Smooth muscle cell (in vitro differentiated cells): ENCODE results near the gene LMX1B. TPM values are rescaled to one million over a fixed set of nuclear protein-coding genes. Genes with fewer than 3 reads are reported as not detected.

ENCODE experiments used
- DNase-seq: peaks from one replicate; lab custom pipeline; 2025; ENCODE audit not compliant: unreplicated experiment; lab: John Stamatoyannopoulos, UW
- H2AFZ ChIP-seq: fragments of 200-600 bp; sonication (generic); 2 replicates; pipeline ENCODE4 v1.6.0; 2016; ENCODE audit warnings: antibody characterized with exemption, low read depth, mild to moderate bottlenecking
- H3F3A ChIP-seq: fragments of 200-600 bp; sonication (generic); 2 replicates; pipeline ENCODE4 v1.6.0; 2017; ENCODE audit warnings: antibody characterized with exemption, low read depth
- H3K27ac ChIP-seq: fragments of 200-600 bp; sonication (generic); 2 replicates; pipeline ENCODE4 v1.5.1; 2016; ENCODE audit warnings: low read depth, mild to moderate bottlenecking
- H3K27me3 ChIP-seq: fragments of 200-600 bp; sonication (generic); 2 replicates; pipeline ENCODE4 v1.6.1; 2016; ENCODE audit warnings: low read depth, mild to moderate bottlenecking
- H3K36me3 ChIP-seq: fragments of 200-600 bp; sonication (generic); 2 replicates; pipeline ENCODE4 v1.5.1; 2016; ENCODE audit warnings: low read depth
- H3K4me1 ChIP-seq: fragments of 200-600 bp; sonication (generic); 2 replicates; pipeline ENCODE4 v1.5.1; 2016; ENCODE audit warnings: low read depth
- H3K4me2 ChIP-seq: fragments of 200-600 bp; sonication (generic); 2 replicates; pipeline ENCODE4 v1.6.0; 2016; ENCODE audit warnings: mild to moderate bottlenecking
- H3K4me3 ChIP-seq: fragments of 200-600 bp; sonication (generic); 2 replicates; pipeline ENCODE4 v1.5.1; 2016; ENCODE audit warnings: mild to moderate bottlenecking
- H3K79me2 ChIP-seq: fragments of 200-600 bp; sonication (generic); 2 replicates; pipeline ENCODE4 v1.6.0; 2016; ENCODE audit warnings: low read depth, mild to moderate bottlenecking
- H3K9ac ChIP-seq: fragments of 200-600 bp; sonication (generic); 2 replicates; pipeline ENCODE4 v1.6.0; 2016; ENCODE audit warnings: low read depth
- H3K9me3 ChIP-seq: fragments of 200-600 bp; sonication (generic); replicated peaks from 2 replicates; pipeline ENCODE4 v1.5.1; 2016; ENCODE audit warnings: low read depth
- H4K20me1 ChIP-seq: fragments of 200-600 bp; sonication (generic); 2 replicates; pipeline ENCODE4 v1.6.0; 2016; ENCODE audit warnings: low read depth
- WGBS: methylation state at CpG from one replicate; pipeline ENCODE4 v1.1.7; 2016; ENCODE audit warnings: low lambda C conversion rate; 5-methylcytosine and 5-hydroxymethylcytosine counted together
- polyA plus RNA-seq: library from polyadenylated mRNA; unstranded; fragments of >200 nt; fragmentation: Nextera tagmentation; extraction: Ambion mirVana; gene quantifications from 2 replicates; pipeline ENCODE4 v1.2.1, GENCODE V29; 2016
- total RNA-seq: library from RNA; depleted of rRNA; stranded (reverse); fragments of >200 nt; gene quantifications from 2 replicates; pipeline ENCODE4 v1.2.3, GENCODE V29; 2014
- TF ChIP-seq, protein P1 (sequence below): fragments of 200-600 bp; sonication (generic); IDR thresholded peaks from 2 replicates; pipeline ENCODE4 v1.5.1; 2017; ENCODE audit warnings: borderline replicate concordance, mild to moderate bottlenecking, antibody characterized with exemption; ENCODE audit not compliant: insufficient read depth, poor library complexity, severe bottlenecking

LMX1B gene
- total and polyA plus RNA-seq, 2 experiments from 2014 or later = not detected

DNA sequence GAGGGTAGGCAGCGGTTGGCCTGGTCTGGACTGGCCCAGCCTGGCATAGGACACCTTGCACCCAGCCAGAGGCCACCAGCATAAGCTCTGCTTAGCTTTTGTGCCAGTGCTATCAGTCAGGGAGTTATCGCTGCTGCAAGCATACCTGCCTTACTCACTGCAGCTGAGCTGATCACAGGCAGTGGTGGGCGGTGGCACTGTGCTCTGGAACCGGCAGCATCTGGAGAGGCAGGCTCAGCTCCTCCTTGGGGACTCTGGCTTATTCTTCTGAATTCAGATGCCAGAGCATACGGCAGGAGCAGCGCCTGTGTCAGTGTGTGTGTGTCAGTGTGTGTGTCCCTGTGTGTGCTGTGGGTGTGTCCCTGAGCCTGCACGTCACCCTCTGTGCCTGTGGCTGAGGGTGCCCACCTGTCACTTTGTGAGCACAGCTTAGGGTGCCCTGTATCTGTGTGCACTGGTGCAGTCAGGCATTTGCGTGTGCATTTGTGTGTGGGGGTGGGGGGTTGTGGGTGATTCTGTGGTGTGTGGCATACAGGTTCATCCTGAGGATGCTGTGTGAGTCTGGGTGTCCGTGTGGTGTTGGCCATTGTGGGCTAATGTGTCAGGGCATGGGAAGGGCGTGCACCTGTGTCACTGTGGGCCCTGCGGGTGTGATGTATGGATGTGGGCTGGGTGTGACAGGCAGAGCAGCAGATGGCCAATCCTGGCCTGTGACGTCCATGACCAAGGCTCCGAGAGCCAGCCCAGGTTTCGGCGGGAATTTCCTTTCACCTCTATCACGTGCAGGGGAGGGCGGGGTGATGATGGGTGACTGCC, 23.5 kb downstream of the LMX1B start:
- H3K27me3 ChIP-seq = peaks cover 100% of the 10 kb centered on the region
- H3K9me3 ChIP-seq = no peaks in the 10 kb centered on the region
- no peak for DNase-seq
- H3K27ac ChIP-seq = no peak overlapping the region
- H3F3A ChIP-seq = no peaks in the 10 kb centered on the region
- no peak overlapping the region for H2AFZ ChIP-seq
- peaks cover 7% of the 10 kb centered on the region for H3K4me1 ChIP-seq
- no peak overlapping the region for H3K9ac ChIP-seq
- H3K36me3 ChIP-seq = no peaks in the 10 kb centered on the region
- H3K4me3 ChIP-seq = no peak overlapping the region
- H3K79me2 ChIP-seq = no peaks in the 10 kb centered on the region
- no peak overlapping the region for H3K4me2 ChIP-seq
- no peaks in the 10 kb centered on the region for H4K20me1 ChIP-seq
- TF ChIP-seq, protein P1, sequence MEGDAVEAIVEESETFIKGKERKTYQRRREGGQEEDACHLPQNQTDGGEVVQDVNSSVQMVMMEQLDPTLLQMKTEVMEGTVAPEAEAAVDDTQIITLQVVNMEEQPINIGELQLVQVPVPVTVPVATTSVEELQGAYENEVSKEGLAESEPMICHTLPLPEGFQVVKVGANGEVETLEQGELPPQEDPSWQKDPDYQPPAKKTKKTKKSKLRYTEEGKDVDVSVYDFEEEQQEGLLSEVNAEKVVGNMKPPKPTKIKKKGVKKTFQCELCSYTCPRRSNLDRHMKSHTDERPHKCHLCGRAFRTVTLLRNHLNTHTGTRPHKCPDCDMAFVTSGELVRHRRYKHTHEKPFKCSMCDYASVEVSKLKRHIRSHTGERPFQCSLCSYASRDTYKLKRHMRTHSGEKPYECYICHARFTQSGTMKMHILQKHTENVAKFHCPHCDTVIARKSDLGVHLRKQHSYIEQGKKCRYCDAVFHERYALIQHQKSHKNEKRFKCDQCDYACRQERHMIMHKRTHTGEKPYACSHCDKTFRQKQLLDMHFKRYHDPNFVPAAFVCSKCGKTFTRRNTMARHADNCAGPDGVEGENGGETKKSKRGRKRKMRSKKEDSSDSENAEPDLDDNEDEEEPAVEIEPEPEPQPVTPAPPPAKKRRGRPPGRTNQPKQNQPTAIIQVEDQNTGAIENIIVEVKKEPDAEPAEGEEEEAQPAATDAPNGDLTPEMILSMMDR = no peak
- WGBS = 70% methylated on average over 11 of the region's 17 CpGs

- WGBS = 4% methylated on average over 30 of the region's 30 CpGs
- H3K36me3 ChIP-seq = no peaks in the 10 kb centered on the region
- H3K9ac ChIP-seq = no peak overlapping the region
- no peak overlapping the region for H3K4me3 ChIP-seq
- H3K27ac ChIP-seq = no peak overlapping the region
- no peaks in the 10 kb centered on the region for H3K79me2 ChIP-seq
- H2AFZ ChIP-seq = no peak overlapping the region
- peaks cover 10% of the 10 kb centered on the region for H3K4me1 ChIP-seq
- TF ChIP-seq, protein P1 = no peak
- no peaks in the 10 kb centered on the region for H3K9me3 ChIP-seq
- peaks cover 100% of the 10 kb centered on the region for H3K27me3 ChIP-seq
- DNase-seq = no peak
- H4K20me1 ChIP-seq = no peaks in the 10 kb centered on the region
- peak overlapping the region; percentile 57 for H3K4me2 ChIP-seq
- H3F3A ChIP-seq = no peaks in the 10 kb centered on the region
Observed at GRCh38 chr9:126638571-126639132, 24.9 kb downstream of the LMX1B start.

- no peaks in the 10 kb centered on the region for H3K79me2 ChIP-seq
- no peaks in the 10 kb centered on the region for H3K36me3 ChIP-seq
- TF ChIP-seq, protein P1 = no peak
- peaks cover 100% of the 10 kb centered on the region for H3K27me3 ChIP-seq
- H3K4me2 ChIP-seq = no peak overlapping the region
- H2AFZ ChIP-seq = no peak overlapping the region
- peaks cover 10% of the 10 kb centered on the region for H3K4me1 ChIP-seq
- no peak overlapping the region for H3K4me3 ChIP-seq
- no peak overlapping the region for H3K9ac ChIP-seq
- H3K9me3 ChIP-seq = no peaks in the 10 kb centered on the region
- no peak for DNase-seq
- no peaks in the 10 kb centered on the region for H4K20me1 ChIP-seq
- no peak overlapping the region for H3K27ac ChIP-seq
- no peaks in the 10 kb centered on the region for H3F3A ChIP-seq
- 61% methylated on average over 12 of the region's 12 CpGs for WGBS
Observed at GRCh38 chr9:126639318-126640000, 25.7 kb downstream of the LMX1B start.
